OCI-LY1 (cell line): ENCODE results near the gene GEMIN5.

Source experiments
- H2AFZ ChIP-seq: fragments of 200-600 bp; sonication (generic), shearing (Covaris generic); 2 replicates; pipeline ENCODE4 v1.6.0; 2014; ENCODE audit warnings: antibody characterized with exemption, mild to moderate bottlenecking, low read length
- H3F3A ChIP-seq: fragments of 200-600 bp; sonication (generic), shearing (Covaris generic); 2 replicates; pipeline ENCODE4 v1.6.0; 2014; ENCODE audit warnings: mild to moderate bottlenecking, antibody characterized with exemption, low read length, moderate library complexity; ENCODE audit not compliant: insufficient read depth
- H3K27ac ChIP-seq: fragments of 200-600 bp; sonication (generic); 2 replicates; pipeline ENCODE4 v1.5.1; 2014; ENCODE audit warnings: low read length, mixed run types, mild to moderate bottlenecking, low read depth; ENCODE audit not compliant: poor library complexity, severe bottlenecking
- H3K27me3 ChIP-seq: fragments of 200-600 bp; sonication (generic); 2 replicates; pipeline ENCODE4 v1.6.0; 2014; ENCODE audit warnings: antibody characterized with exemption, mild to moderate bottlenecking, low read length, moderate library complexity; ENCODE audit not compliant: insufficient read depth
- H3K36me3 ChIP-seq: fragments of 200-600 bp; sonication (generic); 2 replicates; pipeline ENCODE4 v1.6.1; 2014; ENCODE audit warnings: mild to moderate bottlenecking, antibody characterized with exemption, low read length, moderate library complexity, mixed read lengths; ENCODE audit not compliant: insufficient read depth
- H3K4me1 ChIP-seq: fragments of 200-600 bp; sonication (generic); 2 replicates; pipeline ENCODE4 v1.5.1; 2014; ENCODE audit warnings: mild to moderate bottlenecking, low read length, moderate library complexity; ENCODE audit not compliant: insufficient read depth, severe bottlenecking
- H3K4me2 ChIP-seq: fragments of 200-600 bp; sonication (generic), shearing (Covaris generic); 2 replicates; pipeline ENCODE4 v1.6.1; 2014; ENCODE audit warnings: low read length
- H3K4me3 ChIP-seq: fragments of 200-600 bp; sonication (generic); 2 replicates; pipeline ENCODE4 v1.5.1; 2014; ENCODE audit warnings: low read length, low read depth, mild to moderate bottlenecking, mixed read lengths; ENCODE audit not compliant: poor library complexity, severe bottlenecking
- H3K79me2 ChIP-seq: fragments of 200-600 bp; shearing (Covaris generic); 2 replicates; pipeline ENCODE4 v1.6.1; 2016; ENCODE audit warnings: mixed run types, low read length, mixed read lengths; ENCODE audit not compliant: insufficient read depth
- H3K9ac ChIP-seq: fragments of 200-600 bp; sonication (generic), shearing (Covaris generic); 2 replicates; pipeline ENCODE4 v1.6.1; 2014; ENCODE audit warnings: mild to moderate bottlenecking, low read length, mixed read lengths
- H3K9me2 ChIP-seq: fragments of 200-600 bp; sonication (generic), shearing (Covaris generic); 2 replicates; pipeline ENCODE4 v1.6.1; 2014; ENCODE audit warnings: low read depth, mild to moderate bottlenecking, low read length, mixed read lengths
- H3K9me3 ChIP-seq: fragments of 200-600 bp; shearing (Covaris generic); 2 replicates; pipeline ENCODE4 v1.6.1; 2014; ENCODE audit warnings: low read length, mixed read lengths
- H4K20me1 ChIP-seq: fragments of 200-600 bp; sonication (generic), shearing (Covaris generic); 2 replicates; pipeline ENCODE4 v1.6.0; 2016; ENCODE audit warnings: mild to moderate bottlenecking, low read length; ENCODE audit not compliant: insufficient read depth
- EZH2 ChIP-seq: fragments of 200-600 bp; sonication (generic), shearing (Covaris generic); IDR thresholded peaks from 2 replicates; pipeline ENCODE4 v1.8.0; 2017; ENCODE audit warnings: borderline replicate concordance, mixed run types, mild to moderate bottlenecking, antibody characterized with exemption, low read length, moderate library complexity, mixed read lengths
- TF ChIP-seq, protein P1 (sequence below): fragments of 200-600 bp; sonication (generic), shearing (Covaris generic); IDR thresholded peaks from 2 replicates; pipeline ENCODE4 v1.5.1; 2017; ENCODE audit warnings: mild to moderate bottlenecking, antibody characterized with exemption, low read length, moderate library complexity, mixed read lengths

The GEMIN5 gene

DNA sequence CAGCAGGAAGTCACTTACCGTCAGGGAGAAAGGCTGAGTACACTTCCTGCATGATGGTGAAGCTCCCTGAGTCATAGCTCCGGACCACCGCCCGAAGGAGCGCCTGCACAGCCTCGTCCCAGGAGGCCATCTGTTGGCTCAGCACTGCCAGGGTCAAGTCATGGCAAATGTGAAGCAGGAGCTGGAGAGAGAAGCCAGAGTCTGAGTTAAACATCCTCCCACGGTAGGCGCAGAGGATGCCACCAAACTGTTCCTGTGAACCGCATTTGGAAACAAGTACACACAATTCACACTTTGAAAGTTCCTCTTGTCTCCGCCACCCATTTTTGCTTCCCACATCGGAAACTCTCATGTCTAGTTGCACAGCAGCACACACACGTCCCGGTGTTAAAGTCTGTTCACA is 45.6 kb downstream of the GEMIN5 start:
- Histone ChIP-seq H3K4me2 (no peak overlapping the region), H2AFZ (no peak overlapping the region), H3K4me3 (no peak overlapping the region), H3K36me3 (peaks cover 92% of the 10 kb centered on the region), H3K4me1 (no peaks in the 10 kb centered on the region), H4K20me1 (no peaks in the 10 kb centered on the region), H3K9ac (no peak overlapping the region), H3K27me3 (no peaks in the 10 kb centered on the region), H3K9me2 (no peaks in the 10 kb centered on the region), H3K9me3 (peaks cover 4% of the 10 kb centered on the region; the same call in 1 of the 2 replicates), H3K79me2 (no peaks in the 10 kb centered on the region), H3F3A (no peaks in the 10 kb centered on the region), H3K27ac (no peak overlapping the region)
- TF ChIP-seq, protein P1, sequence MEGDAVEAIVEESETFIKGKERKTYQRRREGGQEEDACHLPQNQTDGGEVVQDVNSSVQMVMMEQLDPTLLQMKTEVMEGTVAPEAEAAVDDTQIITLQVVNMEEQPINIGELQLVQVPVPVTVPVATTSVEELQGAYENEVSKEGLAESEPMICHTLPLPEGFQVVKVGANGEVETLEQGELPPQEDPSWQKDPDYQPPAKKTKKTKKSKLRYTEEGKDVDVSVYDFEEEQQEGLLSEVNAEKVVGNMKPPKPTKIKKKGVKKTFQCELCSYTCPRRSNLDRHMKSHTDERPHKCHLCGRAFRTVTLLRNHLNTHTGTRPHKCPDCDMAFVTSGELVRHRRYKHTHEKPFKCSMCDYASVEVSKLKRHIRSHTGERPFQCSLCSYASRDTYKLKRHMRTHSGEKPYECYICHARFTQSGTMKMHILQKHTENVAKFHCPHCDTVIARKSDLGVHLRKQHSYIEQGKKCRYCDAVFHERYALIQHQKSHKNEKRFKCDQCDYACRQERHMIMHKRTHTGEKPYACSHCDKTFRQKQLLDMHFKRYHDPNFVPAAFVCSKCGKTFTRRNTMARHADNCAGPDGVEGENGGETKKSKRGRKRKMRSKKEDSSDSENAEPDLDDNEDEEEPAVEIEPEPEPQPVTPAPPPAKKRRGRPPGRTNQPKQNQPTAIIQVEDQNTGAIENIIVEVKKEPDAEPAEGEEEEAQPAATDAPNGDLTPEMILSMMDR = no peak
- no peak for TF ChIP-seq EZH2

- no peaks in the 10 kb centered on the region for H3K4me1 ChIP-seq
- no peaks in the 10 kb centered on the region for H3F3A ChIP-seq
- H3K4me3 ChIP-seq = no peak overlapping the region
- peaks cover 64% of the 10 kb centered on the region for H3K36me3 ChIP-seq
- no peak overlapping the region for H3K9ac ChIP-seq
- no peaks in the 10 kb centered on the region for H3K79me2 ChIP-seq
- no peak overlapping the region for H2AFZ ChIP-seq
- no peaks in the 10 kb centered on the region for H3K9me2 ChIP-seq
- peaks cover 19% of the 10 kb centered on the region for H3K9me3 ChIP-seq
- H3K4me2 ChIP-seq = no peak overlapping the region
- H3K27ac ChIP-seq = no peak overlapping the region
- no peaks in the 10 kb centered on the region for H3K27me3 ChIP-seq
- TF ChIP-seq EZH2 = no peak
- TF ChIP-seq, protein P1 = no peak
- no peaks in the 10 kb centered on the region for H4K20me1 ChIP-seq
Measured at GRCh38 chr5:154885439-154885838, 52.6 kb downstream of the GEMIN5 start.

GRCh38 chr5:154884424-154884823 is 53.6 kb downstream of the GEMIN5 start:
- H3K79me2 ChIP-seq = no peaks in the 10 kb centered on the region

More at GRCh38 chr5:154884424-154884823, 53.6 kb downstream of the GEMIN5 start:
- H3K27me3 ChIP-seq = no peaks in the 10 kb centered on the region
- H3K9me2 ChIP-seq = no peaks in the 10 kb centered on the region
- no peak overlapping the region for H3K27ac ChIP-seq
- no peak overlapping the region for H2AFZ ChIP-seq
- H4K20me1 ChIP-seq = no peaks in the 10 kb centered on the region
- H3K4me2 ChIP-seq = no peak overlapping the region
- H3K4me3 ChIP-seq = no peak overlapping the region
- H3K9me3 ChIP-seq = peaks cover 19% of the 10 kb centered on the region
- peaks cover 56% of the 10 kb centered on the region for H3K36me3 ChIP-seq
- no peak overlapping the region for H3K9ac ChIP-seq
- TF ChIP-seq, protein P1 = no peak
- no peak for TF ChIP-seq EZH2
- H3F3A ChIP-seq = no peaks in the 10 kb centered on the region
- H3K4me1 ChIP-seq = no peaks in the 10 kb centered on the region
